Activated CD4-positive, alpha-beta T cell treated with anti-CD3 and anti-CD28 coated beads for 36 hours (primary cell): ENCODE results near the gene NEURL1. TPM values are rescaled to one million over a fixed set of nuclear protein-coding genes. Genes with fewer than 3 reads are reported as not detected.
A peak's percentile ranks its signal among the peaks of the same experiment; 100 is the strongest.

Experiments used
- ATAC-seq: fragments of 200-7000 bp; cut with Tn5 transposase; one replicate; pipeline ENCODE4 v1.10.0; 2021; ENCODE audit warnings: mild to moderate bottlenecking, moderate library complexity
- CTCF ChIA-PET: fragments of 350-600 bp; sonication (Branson Sonifier 250); formaldehyde crosslinking; loops from one replicate; lab custom pipeline; 2021; ENCODE audit warnings: antibody characterized with exemption; lab: Charles Lee
- POLR2A ChIA-PET: fragments of 350-600 bp; sonication (Branson Sonifier 250); formaldehyde crosslinking; loops from one replicate; lab custom pipeline; 2021; ENCODE audit warnings: antibody characterized with exemption, inconsistent platforms; lab: Charles Lee
- DNase-seq: peaks from one replicate; pipeline ENCODE4 v3.0.0-alpha.2; 2020
- H3K27ac Mint-ChIP-seq: one replicate; pipeline ENCODE4 v1.8.0; 2021; ENCODE audit warnings: mixed read lengths
- H3K27me3 Mint-ChIP-seq: one replicate; pipeline ENCODE4 v1.8.0; 2021; ENCODE audit warnings: mixed read lengths
- H3K36me3 Mint-ChIP-seq: one replicate; pipeline ENCODE4 v1.8.0; 2021; ENCODE audit warnings: low read depth, mixed read lengths
- H3K4me1 Mint-ChIP-seq: one replicate; pipeline ENCODE4 v1.8.0; 2021; ENCODE audit warnings: mixed read lengths
- H3K4me3 Mint-ChIP-seq: one replicate; pipeline ENCODE4 v1.8.0; 2021; ENCODE audit warnings: mild to moderate bottlenecking, moderate library complexity, mixed read lengths
- H3K9me3 Mint-ChIP-seq: one replicate; pipeline ENCODE4 v1.8.0; 2021; ENCODE audit warnings: low read depth, mixed read lengths
- intact Hi-C, 2 experiments: fragments of 100-400 bp; cut with DNase I in 1 of 2; cut with micrococcal nuclease in 1 of 2; formaldehyde crosslinking; loops; one replicate each; pipeline versions ENCODE4 v1.14.2 to v1.15.1; 2022 to 2024; cut with DNase I, micrococcal nuclease
- total RNA-seq, 2 experiments: library from RNA; stranded (reverse); gene quantifications; one replicate each; pipeline ENCODE4 v1.2.3, GENCODE V29; 2021

NEURL1 gene
- total RNA-seq, 2 experiments from 2014 or later = 2.3 to 2.4 TPM

- Mint-ChIP-seq H3K27ac (no peak overlapping the region), H3K4me1 (peaks cover 14% of the 10 kb centered on the region), H3K9me3 (no peaks in the 10 kb centered on the region), H3K4me3 (no peak overlapping the region), H3K27me3 (peaks cover 28% of the 10 kb centered on the region), H3K36me3 (no peaks in the 10 kb centered on the region)
- intact Hi-C loops = no loop called here
- DNase-seq (no peak), ATAC-seq (no peak)
- POLR2A ChIA-PET = no interaction called here
- CTCF ChIA-PET = interaction anchor here (0.9 kb wide), 1 partner anchor 87 kb away, joined by 3 read pairs; no protein-coding TSS in a partner anchor
Observed at GRCh38 chr10:103507235-103508191, 14.0 kb downstream of the NEURL1 start.

GRCh38 chr10:103510046-103510685 lies 16.7 kb downstream of the NEURL1 start:
- Mint-ChIP-seq H3K4me3 (no peak overlapping the region), H3K4me1 (no peaks in the 10 kb centered on the region), H3K27ac (no peak overlapping the region), H3K27me3 (peaks cover 17% of the 10 kb centered on the region), H3K36me3 (no peaks in the 10 kb centered on the region), H3K9me3 (no peaks in the 10 kb centered on the region)
- ChIA-PET CTCF (interaction anchor here (1.1 to 1.4 kb wide), 3 partner anchors 20 to 53 kb away, joined by 4 read pairs; no protein-coding TSS in a partner anchor), POLR2A (interaction anchor here (0.5 kb wide), 1 partner anchor 20 kb away, joined by 3 read pairs; no protein-coding TSS in a partner anchor)
- intact Hi-C loops = no loop called here
- no peak for ATAC-seq
- DNase-seq = no peak

GRCh38 chr10:103510791-103511752 lies 17.6 kb downstream of the NEURL1 start:
- Mint-ChIP-seq H3K27ac (no peak overlapping the region), H3K4me3 (no peak overlapping the region), H3K36me3 (no peaks in the 10 kb centered on the region), H3K27me3 (peaks cover 17% of the 10 kb centered on the region), H3K4me1 (peaks cover 3% of the 10 kb centered on the region), H3K9me3 (no peaks in the 10 kb centered on the region)
- POLR2A ChIA-PET = no interaction called here
- ATAC-seq (no peak), DNase-seq (no peak)
- intact Hi-C loops = no loop called here
- CTCF ChIA-PET = interaction anchor here (0.7 to 1.4 kb wide), 4 partner anchors 21 to 491 kb away, joined by 3 to 4 read pairs (median 4); no protein-coding TSS in a partner anchor

GRCh38 chr10:103512166-103512565 lies 18.7 kb downstream of the NEURL1 start:
- Mint-ChIP-seq H3K27me3 (peaks cover 13% of the 10 kb centered on the region), H3K36me3 (no peaks in the 10 kb centered on the region), H3K4me1 (peaks cover 3% of the 10 kb centered on the region), H3K9me3 (no peaks in the 10 kb centered on the region), H3K27ac (no peak overlapping the region), H3K4me3 (no peak overlapping the region)
- ATAC-seq = no peak
- intact Hi-C loops = no loop called here
- POLR2A ChIA-PET = no interaction called here
- no peak for DNase-seq
- CTCF ChIA-PET = interaction anchor here (1.1 kb wide), 1 partner anchor 23 kb away, joined by 4 read pairs; no protein-coding TSS in a partner anchor

GRCh38 chr10:103512591-103513379 lies 19.3 kb downstream of the NEURL1 start:
- ChIA-PET POLR2A (no interaction called here), CTCF (interaction anchor here (0.7 kb wide), 1 partner anchor 441 kb away, joined by 3 read pairs; no protein-coding TSS in a partner anchor)
- Mint-ChIP-seq H3K4me1 (peaks cover 7% of the 10 kb centered on the region), H3K4me3 (no peak overlapping the region), H3K27me3 (peaks cover 7% of the 10 kb centered on the region), H3K9me3 (no peaks in the 10 kb centered on the region), H3K36me3 (no peaks in the 10 kb centered on the region), H3K27ac (no peak overlapping the region)
- intact Hi-C loops = no loop called here
- ATAC-seq (no peak), DNase-seq (no peak)

GRCh38 chr10:103513380-103514060 lies 20.0 kb downstream of the NEURL1 start:
- CTCF ChIA-PET = interaction anchor here (0.5 to 0.7 kb wide), 3 partner anchors 442 to 548 kb away, joined by 3 read pairs; no protein-coding TSS in a partner anchor
- Mint-ChIP-seq H3K27me3 (peaks cover 6% of the 10 kb centered on the region), H3K4me1 (peaks cover 9% of the 10 kb centered on the region), H3K36me3 (no peaks in the 10 kb centered on the region), H3K9me3 (no peaks in the 10 kb centered on the region), H3K27ac (no peak overlapping the region), H3K4me3 (no peak overlapping the region)
- DNase-seq (no peak), ATAC-seq (no peak)
- intact Hi-C loops = no loop called here
- POLR2A ChIA-PET = no interaction called here

GRCh38 chr10:103514244-103514643 lies 20.7 kb downstream of the NEURL1 start:
- ChIA-PET CTCF (interaction anchor here (0.5 to 0.6 kb wide), 2 partner anchors 496 to 548 kb away, joined by 3 read pairs; no protein-coding TSS in a partner anchor), POLR2A (no interaction called here)

GRCh38 chr10:103517234-103518085 lies 24.0 kb downstream of the NEURL1 start:
- H3K4me1 Mint-ChIP-seq = peaks cover 9% of the 10 kb centered on the region
- H3K9me3 Mint-ChIP-seq = no peaks in the 10 kb centered on the region
- no peak overlapping the region for H3K27ac Mint-ChIP-seq
- CTCF ChIA-PET = interaction anchor here (0.7 kb wide), 1 partner anchor 16 kb away, joined by 3 read pairs; no protein-coding TSS in a partner anchor
- ATAC-seq (peak; percentile 33), DNase-seq (no peak)
- peaks cover 12% of the 10 kb centered on the region for H3K27me3 Mint-ChIP-seq
- POLR2A ChIA-PET = no interaction called here
- no peaks in the 10 kb centered on the region for H3K36me3 Mint-ChIP-seq
- intact Hi-C loops = no loop called here
- H3K4me3 Mint-ChIP-seq = no peak overlapping the region

More at GRCh38 chr10:103514244-103514643, 20.7 kb downstream of the NEURL1 start:
- Mint-ChIP-seq H3K4me1 (peaks cover 9% of the 10 kb centered on the region), H3K36me3 (no peaks in the 10 kb centered on the region), H3K27me3 (peaks cover 6% of the 10 kb centered on the region), H3K27ac (no peak overlapping the region), H3K9me3 (no peaks in the 10 kb centered on the region), H3K4me3 (no peak overlapping the region)
- intact Hi-C loops = no loop called here
- no peak for DNase-seq
- no peak for ATAC-seq

- CTCF ChIA-PET = no interaction called here
- POLR2A ChIA-PET = no interaction called here
- ATAC-seq = no peak
- no peaks in the 10 kb centered on the region for H3K9me3 Mint-ChIP-seq
- no peak for DNase-seq
- H3K36me3 Mint-ChIP-seq = no peaks in the 10 kb centered on the region
- peaks cover 16% of the 10 kb centered on the region for H3K27me3 Mint-ChIP-seq
- H3K4me1 Mint-ChIP-seq = peaks cover 9% of the 10 kb centered on the region
- H3K27ac Mint-ChIP-seq = no peak overlapping the region
- intact Hi-C loops = no loop called here
- H3K4me3 Mint-ChIP-seq = no peak overlapping the region
Observed at GRCh38 chr10:103519798-103520197, 26.3 kb downstream of the NEURL1 start.
